ENCODE data around the gene PDE3A.
"Not testable (repeated sequence)": the region's sequence is repeated elsewhere in the genome, so short reads cannot be mapped to it uniquely, and the experiment has no call there.

The PDE3A gene

GRCh38 chr12:20548611-20549010 is 180.3 kb downstream of the PDE3A start:
- no peak for DNase-seq (ENCODE audit: low read depth in 2 of 2)

GRCh38 chr12:20549108-20549719 is 180.9 kb downstream of the PDE3A start:
- no peak for DNase-seq (ENCODE audit: low read depth in 2 of 2)

- not testable (repeated sequence) for DNase-seq (ENCODE audit: low read depth in 2 of 2)
Observed at GRCh38 chr12:20551742-20552442, 183.6 kb downstream of the PDE3A start.

- not testable (repeated sequence) for DNase-seq (ENCODE audit: low read depth in 2 of 2)
Observed at GRCh38 chr12:20552586-20552985, 184.2 kb downstream of the PDE3A start.

- no peak for DNase-seq (ENCODE audit: low read depth in 2 of 2)
Observed at GRCh38 chr12:20555015-20555414, 186.7 kb downstream of the PDE3A start.

- no peak for DNase-seq (ENCODE audit: low read depth in 2 of 2)
Observed at GRCh38 chr12:20555771-20556170, 187.4 kb downstream of the PDE3A start.

- DNase-seq (ENCODE audit: low read depth in 2 of 2): no peak
Observed at GRCh38 chr12:20557096-20557495, 188.8 kb downstream of the PDE3A start.

GRCh38 chr12:20560935-20561334 is 192.6 kb downstream of the PDE3A start:
- no peak for DNase-seq (ENCODE audit: low read depth in 2 of 2)

GRCh38 chr12:20561871-20562270 is 193.5 kb downstream of the PDE3A start:
- DNase-seq (ENCODE audit: low read depth in 2 of 2): no peak

GRCh38 chr12:20567413-20567812 is 199.1 kb downstream of the PDE3A start:
- no peak for DNase-seq (ENCODE audit: low read depth in 2 of 2)

- no peak for DNase-seq (ENCODE audit: low read depth in 2 of 2)
Observed at GRCh38 chr12:20572451-20572850, 204.1 kb downstream of the PDE3A start.

- no peak for DNase-seq (ENCODE audit: low read depth in 2 of 2)
Observed at GRCh38 chr12:20576528-20576927, 208.2 kb downstream of the PDE3A start.

- no peak for DNase-seq (ENCODE audit: low read depth in 2 of 2)
Observed at GRCh38 chr12:20577054-20577453, 208.7 kb downstream of the PDE3A start.

GRCh38 chr12:20578142-20578541 is 209.8 kb downstream of the PDE3A start:
- DNase-seq (ENCODE audit: low read depth in 2 of 2): no peak

GRCh38 chr12:20585055-20585625 is 216.8 kb downstream of the PDE3A start:
- no peak for DNase-seq (ENCODE audit: low read depth in 2 of 2)

- DNase-seq (ENCODE audit: low read depth in 2 of 2): no peak
Observed at GRCh38 chr12:20585913-20586312, 217.6 kb downstream of the PDE3A start.

- no peak for DNase-seq (ENCODE audit: low read depth in 2 of 2)
Observed at GRCh38 chr12:20588042-20588441, 219.7 kb downstream of the PDE3A start.

- no peak for DNase-seq (ENCODE audit: low read depth in 2 of 2)
Observed at GRCh38 chr12:20590570-20590969, 222.2 kb downstream of the PDE3A start.

GRCh38 chr12:20592556-20592955 is 224.2 kb downstream of the PDE3A start:
- DNase-seq (ENCODE audit: low read depth in 2 of 2): no peak

- no peak for DNase-seq (ENCODE audit: low read depth in 2 of 2)
Observed at GRCh38 chr12:20593611-20594010, 225.3 kb downstream of the PDE3A start.

- no peak for DNase-seq (ENCODE audit: low read depth in 2 of 2)
Observed at GRCh38 chr12:20596061-20596460, 227.7 kb downstream of the PDE3A start.

GRCh38 chr12:20599757-20600156 is 231.4 kb downstream of the PDE3A start:
- DNase-seq (ENCODE audit: low read depth in 2 of 2): no peak

- peak; percentile 6 to 22 for DNase-seq (ENCODE audit: low read depth in 2 of 2)
Observed at GRCh38 chr12:20601668-20602280, 233.4 kb downstream of the PDE3A start.

Data from fibroblast of skin of left biceps (primary cell).